Endothelial cell of umbilical vein (primary cell): ENCODE measurements around the gene ABLIM1. TPM values are rescaled to one million over a fixed set of nuclear protein-coding genes. Genes with fewer than 3 reads are reported as not detected.
A peak's percentile ranks its signal among the peaks of the same experiment; 100 is the strongest.

Experiments used
- BruUV-seq: library from RNA; stranded (reverse); fragments of 400-500 nt; replicated peaks from 2 replicates; lab custom pipeline; 2021; lab: Mats Ljungman, UMichigan
- CTCF ChIA-PET: fragments of 300-600, 350-600 bp; sonication (Branson Sonifier 250); formaldehyde crosslinking; loops from one replicate; lab custom pipeline; 2021; ENCODE audit warnings: antibody characterized with exemption, inconsistent platforms; lab: Charles Lee
- POLR2A ChIA-PET: fragments of 300-600, 350-600 bp; sonication (Branson Sonifier 250); formaldehyde crosslinking; loops from one replicate; lab custom pipeline; 2021; ENCODE audit warnings: antibody characterized with exemption, inconsistent platforms; lab: Charles Lee
- DNase-seq: peaks from one replicate; pipeline ENCODE4 v3.0.0-alpha.2; 2011; ENCODE audit warnings: low read depth, low spot score
- FAIRE-seq: peaks from 2 replicates; lab custom pipeline; 2011; peaks lifted over from hg19 to GRCh38; lab: Jason Lieb, UNC
- H2AFZ ChIP-seq: 2 replicates; pipeline ENCODE4 v1.6.0; 2012; ENCODE audit warnings: low read depth, low read length, control low read depth, inconsistent platforms
- H3K27ac ChIP-seq: 2 replicates; pipeline ENCODE4 v1.5.1; 2011; ENCODE audit warnings: low read depth, mild to moderate bottlenecking, control low read depth, low read length, moderate library complexity; ENCODE audit not compliant: insufficient read depth
- H3K27me3 ChIP-seq, 2 experiments: 2 replicates each; pipeline versions ENCODE4 v1.6.0 to v1.6.1; 2011; ENCODE audit warnings: low read length in 2 of 2, mixed read lengths in 1 of 2; ENCODE audit not compliant: control insufficient read depth in 2 of 2, insufficient read depth in 2 of 2
- H3K36me3 ChIP-seq, 2 experiments: 2 replicates in 1 of 2; 3 replicates in 1 of 2; pipeline ENCODE4 v1.5.1; 2011; ENCODE audit warnings: low read length in 2 of 2, mild to moderate bottlenecking in 1 of 2, moderate library complexity in 1 of 2; ENCODE audit not compliant: control insufficient read depth in 2 of 2, insufficient read depth in 2 of 2; ENCODE audit errors: extremely low read depth in 1 of 2
- H3K4me1 ChIP-seq: 3 replicates; pipeline ENCODE4 v1.5.1; 2011; ENCODE audit warnings: mild to moderate bottlenecking, low read length; ENCODE audit not compliant: control insufficient read depth, insufficient read depth; ENCODE audit errors: extremely low read depth
- H3K4me2 ChIP-seq: 2 replicates; pipeline ENCODE4 v1.6.1; 2011; ENCODE audit warnings: low read length, control low read depth, mixed read lengths; ENCODE audit not compliant: insufficient read depth
- H3K4me3 ChIP-seq, 3 experiments: fragments of 200-600 bp in 1 of 3; sonication (generic), shearing (Covaris generic) in 1 of 3; replicated peaks in 1 of 3; 2 replicates each; pipeline ENCODE4 v1.5.1; 2011 to 2016; ENCODE audit warnings: control low read depth in 3 of 3, low read length in 3 of 3, mild to moderate bottlenecking in 2 of 3, inconsistent platforms in 1 of 3, low read depth in 1 of 3, moderate library complexity in 1 of 3; ENCODE audit not compliant: insufficient read depth in 1 of 3
- H3K79me2 ChIP-seq: 2 replicates; pipeline ENCODE4 v1.6.0; 2012; ENCODE audit warnings: low read length, inconsistent platforms; ENCODE audit not compliant: control insufficient read depth, insufficient read depth
- H3K9ac ChIP-seq: replicated peaks from 2 replicates; pipeline ENCODE3; 2011; ENCODE audit warnings: low read length, control low read depth; ENCODE audit not compliant: insufficient read depth; ENCODE audit errors: extremely low read depth
- H3K9me1 ChIP-seq: replicated peaks from 3 replicates; pipeline ENCODE4 v1.6.0; 2011; ENCODE audit warnings: mild to moderate bottlenecking, low read length; ENCODE audit not compliant: control insufficient read depth, insufficient read depth; ENCODE audit errors: extremely low read depth
- H3K9me3 ChIP-seq: replicated peaks from 2 replicates; pipeline ENCODE4 v1.5.1; 2012; ENCODE audit warnings: low read length, inconsistent platforms; ENCODE audit not compliant: control insufficient read depth, insufficient read depth
- H4K20me1 ChIP-seq: replicated peaks from 2 replicates; pipeline ENCODE3; 2011; ENCODE audit warnings: mild to moderate bottlenecking, low read length; ENCODE audit not compliant: control insufficient read depth, insufficient read depth; ENCODE audit errors: extremely low read depth
- CTCF ChIP-seq, 2 donors: IDR thresholded peaks; 1 replicate in 1 of 2; 2 replicates in 1 of 2; pipeline ENCODE4 v1.5.1; 2011; ENCODE audit warnings: low read length in 2 of 2, mild to moderate bottlenecking in 2 of 2, moderate library complexity in 2 of 2, control low read depth in 1 of 2, inconsistent platforms in 1 of 2, low read depth in 1 of 2; ENCODE audit not compliant: insufficient read depth in 1 of 2; ENCODE audit errors: extremely low read depth in 1 of 2
- EZH2 ChIP-seq: IDR thresholded peaks from 2 replicates; pipeline ENCODE4 v1.6.1; 2012; ENCODE audit warnings: borderline replicate concordance, low read depth, mild to moderate bottlenecking, moderate library complexity, low read length, inconsistent platforms; ENCODE audit not compliant: severe bottlenecking
- FOS ChIP-seq: IDR thresholded peaks from 2 replicates; pipeline ENCODE4 v1.6.1; 2011; ENCODE audit warnings: mild to moderate bottlenecking, low read length, moderate library complexity, borderline replicate concordance; ENCODE audit not compliant: insufficient read depth
- GATA2 ChIP-seq: IDR thresholded peaks from 2 replicates; pipeline ENCODE4 v1.7.0; 2011; ENCODE audit warnings: low read depth, mild to moderate bottlenecking, moderate library complexity, mixed read lengths, low read length; ENCODE audit not compliant: insufficient read length, insufficient read depth
- JUN ChIP-seq: IDR thresholded peaks from 2 replicates; pipeline ENCODE4 v1.6.1; 2011; ENCODE audit warnings: borderline replicate concordance, low read depth; ENCODE audit not compliant: insufficient read length, insufficient read depth
- MAX ChIP-seq: IDR thresholded peaks from 2 replicates; pipeline ENCODE4 v1.6.1; 2011; ENCODE audit not compliant: insufficient read depth, insufficient read length
- MYC ChIP-seq: IDR thresholded peaks from one replicate; pipeline ENCODE4 v1.6.1; 2011; ENCODE audit warnings: mild to moderate bottlenecking, low read depth, low read length
- POLR2A ChIP-seq: IDR thresholded peaks from 2 replicates; pipeline ENCODE4 v1.6.1; 2012; ENCODE audit warnings: low read depth, mild to moderate bottlenecking, control low read depth, low read length
- POLR2AphosphoS5 ChIP-seq: IDR thresholded peaks from 2 replicates; pipeline ENCODE4 v1.6.1; 2012; ENCODE audit warnings: low read depth, mild to moderate bottlenecking, control low read depth, low read length, moderate library complexity; ENCODE audit not compliant: insufficient read depth
- dilution Hi-C: fragments of 300-500 bp; cut with MboI; formaldehyde crosslinking; loops from one replicate; pipeline ENCODE4 v1.15.0; 2019; ENCODE audit warnings: low sequenced_read_pairs; ENCODE audit not compliant: extremely low pct_ligation_motif_present
- intact Hi-C: fragments of 100-400 bp; cut with micrococcal nuclease; formaldehyde crosslinking; loops from one replicate; pipeline ENCODE4 v1.10.0; 2022
- polyA plus RNA-seq, 4 experiments: library from polyadenylated mRNA; depleted of rRNA in 3 of 4; stranded (reverse) in 3 of 4; unstranded in 1 of 4; fragments of >200 nt; gene quantifications; 2 replicates each; pipeline versions ENCODE4 v1.2.1 to v1.2.3, GENCODE V29; 2011 to 2012; ENCODE audit warnings: missing spikeins in 1 of 4
- total RNA-seq: library from RNA; stranded (reverse); gene quantifications from 2 replicates; pipeline ENCODE4 v1.2.3, GENCODE V29; 2021

Gene ABLIM1
- total and polyA plus RNA-seq, 2 donors (not counting 3 experiments of a cell fraction or from before 2014, with no cell fraction given): 128 to 235 TPM

- ChIA-PET POLR2A (no interaction called here), CTCF (interaction anchor here (3.2 kb wide), 1 partner anchor 63 kb away, joined by 16 read pairs; no protein-coding TSS in a partner anchor)
- Histone ChIP-seq H2AFZ (no peak overlapping the region), H3K9me3 (no peaks in the 10 kb centered on the region), H3K9ac (no peak overlapping the region), H3K4me3 (no peak overlapping the region), H3K36me3 (no peaks in the 10 kb centered on the region), H3K4me1 (peaks cover 8% of the 10 kb centered on the region), H3K79me2 (no peaks in the 10 kb centered on the region), H3K27ac (no peak overlapping the region), H3K4me2 (no peak overlapping the region), H3K27me3 (no peaks in the 10 kb centered on the region), H4K20me1 (no peaks in the 10 kb centered on the region), H3K9me1 (no peaks in the 10 kb centered on the region)
- dilution Hi-C loops: no loop called here
- BruUV-seq: no TSS peak
- intact Hi-C loops: no loop called here
- no peak for TF ChIP-seq MYC
- no peak for TF ChIP-seq POLR2AphosphoS5
- no peak for TF ChIP-seq JUN
- TF ChIP-seq POLR2A: no peak
- TF ChIP-seq EZH2: no peak
- no peak for TF ChIP-seq FOS
- TF ChIP-seq CTCF (IDR thresholded peaks at IDR 0.05; ENCODE audit: extremely low read depth in 1 of 2, insufficient read depth in 1 of 2, low read depth in 1 of 2, low read length in 2 of 2): no peak
- no peak for TF ChIP-seq GATA2
- no peak for TF ChIP-seq MAX
- DNase-seq (peak; percentile 90), FAIRE-seq (no peak)
Measured at GRCh38 chr10:114534571-114534981, 123.5 kb downstream of the ABLIM1 start.
